Central memory CD8-positive, alpha-beta T cell (primary cell): ENCODE data around the gene DTHD1.

Experiments used
- ATAC-seq: fragments of 150-1000 bp; cut with Tn5 transposase; replicated peaks from 2 replicates; pipeline ENCODE4 v1.10.0; 2022; ENCODE audit warnings: mild to moderate bottlenecking, moderate FRiP score, moderate number of reproducible peaks; ENCODE audit not compliant: poor library complexity, severe bottlenecking; ENCODE audit errors: extremely low read depth
- DNase-seq, 2 donors: peaks; one replicate each; pipeline ENCODE4 v3.0.0; 2021; ENCODE audit warnings: low spot score in 2 of 2
- H3K27ac Mint-ChIP-seq: one replicate; pipeline ENCODE4 v1.8.0; 2022; ENCODE audit warnings: low read depth, mild to moderate bottlenecking, moderate library complexity, mixed read lengths
- H3K27me3 Mint-ChIP-seq: one replicate; pipeline ENCODE4 v1.8.0; 2022; ENCODE audit warnings: mixed read lengths
- H3K36me3 Mint-ChIP-seq: one replicate; pipeline ENCODE4 v1.8.0; 2022; ENCODE audit warnings: mild to moderate bottlenecking, moderate library complexity, mixed read lengths; ENCODE audit not compliant: insufficient read depth
- H3K4me1 Mint-ChIP-seq: one replicate; pipeline ENCODE4 v1.8.0; 2022; ENCODE audit warnings: mixed read lengths
- H3K4me3 Mint-ChIP-seq: one replicate; pipeline ENCODE4 v1.8.0; 2022; ENCODE audit warnings: mild to moderate bottlenecking, moderate library complexity, mixed read lengths
- H3K9me3 Mint-ChIP-seq: one replicate; pipeline ENCODE4 v1.8.0; 2022; ENCODE audit warnings: mixed read lengths

DTHD1 gene

DNA sequence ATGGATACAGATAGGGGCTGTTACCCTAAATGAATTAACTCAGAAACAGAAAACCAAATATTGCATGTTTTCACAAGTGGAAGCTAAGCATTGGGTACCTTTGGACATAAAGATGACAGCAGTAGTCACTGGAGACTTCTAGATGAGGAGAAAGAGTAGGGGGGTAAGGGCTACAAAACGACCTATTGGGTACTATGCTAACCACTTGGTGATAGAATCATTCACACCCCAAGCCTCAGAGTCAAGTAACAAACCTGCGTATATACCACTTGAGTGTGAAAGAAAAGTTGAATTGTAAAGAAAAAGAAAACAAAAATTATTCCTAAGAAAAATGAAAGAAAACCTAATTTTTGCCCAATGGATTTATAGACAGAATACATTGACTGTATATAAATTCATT is 29.4 kb upstream of the DTHD1 start:
- no peak for DNase-seq
- H3K36me3 Mint-ChIP-seq = peaks cover 7% of the 10 kb centered on the region
- H3K4me3 Mint-ChIP-seq = peak overlapping the region; percentile 14
- ATAC-seq = no peak
- peaks cover 46% of the 10 kb centered on the region for H3K4me1 Mint-ChIP-seq
- H3K9me3 Mint-ChIP-seq = no peaks in the 10 kb centered on the region
- no peaks in the 10 kb centered on the region for H3K27me3 Mint-ChIP-seq
- H3K27ac Mint-ChIP-seq = peak overlapping the region; percentile 5

GRCh38 chr4:36254371-36254770 is 27.0 kb upstream of the DTHD1 start:
- no peaks in the 10 kb centered on the region for H3K9me3 Mint-ChIP-seq
- peaks cover 47% of the 10 kb centered on the region for H3K4me1 Mint-ChIP-seq
- DNase-seq = no peak
- no peaks in the 10 kb centered on the region for H3K27me3 Mint-ChIP-seq
- ATAC-seq = no peak
- H3K4me3 Mint-ChIP-seq = peak overlapping the region; percentile 18
- peaks cover 7% of the 10 kb centered on the region for H3K36me3 Mint-ChIP-seq
- peak overlapping the region; percentile 89 for H3K27ac Mint-ChIP-seq

GRCh38 chr4:36255577-36255976 is 25.8 kb upstream of the DTHD1 start:
- peak overlapping the region; percentile 89 for H3K27ac Mint-ChIP-seq
- peak overlapping the region; percentile 72 for H3K4me3 Mint-ChIP-seq
- no peaks in the 10 kb centered on the region for H3K9me3 Mint-ChIP-seq
- peak; percentile 97 for ATAC-seq
- peaks cover 7% of the 10 kb centered on the region for H3K36me3 Mint-ChIP-seq
- H3K4me1 Mint-ChIP-seq = peaks cover 46% of the 10 kb centered on the region
- no peaks in the 10 kb centered on the region for H3K27me3 Mint-ChIP-seq
- peak; percentile 32 to 76 for DNase-seq

- DNase-seq = no peak
- Mint-ChIP-seq H3K9me3 (no peaks in the 10 kb centered on the region), H3K27ac (peak overlapping the region; percentile 89), H3K4me3 (peak overlapping the region; percentile 72), H3K36me3 (peaks cover 7% of the 10 kb centered on the region), H3K4me1 (peaks cover 47% of the 10 kb centered on the region), H3K27me3 (no peaks in the 10 kb centered on the region)
- no peak for ATAC-seq
Observed at GRCh38 chr4:36256398-36256891, 25.0 kb upstream of the DTHD1 start.

GRCh38 chr4:36260731-36261130 is 20.7 kb upstream of the DTHD1 start:
- no peaks in the 10 kb centered on the region for H3K27me3 Mint-ChIP-seq
- no peak overlapping the region for H3K27ac Mint-ChIP-seq
- DNase-seq = no peak
- H3K4me1 Mint-ChIP-seq = peaks cover 36% of the 10 kb centered on the region
- no peak for ATAC-seq
- no peaks in the 10 kb centered on the region for H3K9me3 Mint-ChIP-seq
- peaks cover 4% of the 10 kb centered on the region for H3K36me3 Mint-ChIP-seq
- H3K4me3 Mint-ChIP-seq = no peak overlapping the region

DNA sequence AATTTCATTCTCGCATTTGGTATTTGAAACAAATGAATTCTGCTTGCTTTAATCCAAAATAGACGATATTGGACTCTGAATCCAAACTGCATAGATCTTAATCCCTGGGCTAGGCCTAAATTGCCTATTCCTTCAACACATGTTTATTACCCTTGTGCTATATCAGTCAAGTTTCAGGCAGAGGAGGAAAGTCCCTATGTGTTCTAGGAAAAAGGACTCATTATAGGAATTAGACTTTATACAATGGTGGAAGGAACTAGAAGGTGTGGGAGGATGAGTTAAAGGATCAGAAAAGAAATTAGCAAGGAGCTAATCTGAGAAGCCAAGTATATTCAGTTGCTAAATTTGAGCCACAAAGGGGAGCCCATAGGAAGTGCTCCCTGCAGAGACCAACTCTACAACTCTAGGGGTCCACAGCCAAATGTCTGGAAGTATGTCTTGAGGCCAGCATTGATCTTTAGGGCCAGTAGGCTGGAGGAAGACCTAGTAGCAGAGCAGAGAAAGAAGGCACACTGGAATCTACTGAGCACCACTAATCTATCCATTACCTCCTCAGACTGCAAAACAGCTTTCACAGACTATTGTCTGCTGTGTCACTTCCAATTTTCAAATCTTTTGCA is 17.1 kb upstream of the DTHD1 start:
- DNase-seq = no peak
- Mint-ChIP-seq H3K4me3 (no peak overlapping the region), H3K36me3 (peaks cover 6% of the 10 kb centered on the region), H3K27me3 (no peaks in the 10 kb centered on the region), H3K27ac (no peak overlapping the region), H3K9me3 (no peaks in the 10 kb centered on the region), H3K4me1 (peaks cover 52% of the 10 kb centered on the region)
- no peak for ATAC-seq

DNA sequence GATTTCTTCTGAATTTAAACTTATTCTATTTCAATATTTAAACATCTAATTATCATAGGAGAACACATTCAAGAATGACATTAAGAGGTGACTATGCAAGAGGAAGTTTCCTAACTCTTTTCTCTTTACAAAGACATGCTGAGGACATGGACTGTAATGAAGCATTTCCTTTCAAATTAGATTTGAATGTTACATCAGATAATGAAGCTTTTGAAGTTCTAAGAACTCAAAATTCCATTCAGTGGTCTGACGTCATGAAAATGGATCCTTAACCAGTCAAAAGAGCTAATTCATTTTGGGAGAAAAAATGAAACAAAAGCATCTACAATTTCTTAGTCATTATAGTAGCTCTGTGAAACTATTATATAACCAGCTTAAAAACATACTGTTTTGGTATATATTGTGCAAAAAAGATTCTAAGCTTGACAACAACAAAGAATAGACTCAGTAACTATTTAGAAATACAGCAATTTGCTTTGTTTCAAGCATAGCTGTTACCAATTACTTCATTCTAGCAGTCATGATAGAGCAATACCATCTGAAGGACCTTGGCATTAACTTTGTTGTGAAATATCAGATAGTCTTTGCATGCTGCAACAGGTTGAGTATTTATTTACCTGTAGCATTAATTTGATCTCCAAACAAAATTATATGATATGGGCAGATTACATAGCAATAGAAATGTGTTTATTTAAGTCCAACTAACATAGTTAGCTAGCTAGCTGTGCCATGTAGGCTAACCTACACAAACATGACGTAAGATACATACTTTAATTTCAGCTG is 13.7 kb upstream of the DTHD1 start:
- no peaks in the 10 kb centered on the region for H3K27me3 Mint-ChIP-seq
- ATAC-seq (no peak), DNase-seq (no peak)
- no peak overlapping the region for H3K4me3 Mint-ChIP-seq
- H3K4me1 Mint-ChIP-seq = peaks cover 54% of the 10 kb centered on the region
- peaks cover 9% of the 10 kb centered on the region for H3K36me3 Mint-ChIP-seq
- H3K27ac Mint-ChIP-seq = peak overlapping the region; percentile 94
- H3K9me3 Mint-ChIP-seq = no peaks in the 10 kb centered on the region

DNA sequence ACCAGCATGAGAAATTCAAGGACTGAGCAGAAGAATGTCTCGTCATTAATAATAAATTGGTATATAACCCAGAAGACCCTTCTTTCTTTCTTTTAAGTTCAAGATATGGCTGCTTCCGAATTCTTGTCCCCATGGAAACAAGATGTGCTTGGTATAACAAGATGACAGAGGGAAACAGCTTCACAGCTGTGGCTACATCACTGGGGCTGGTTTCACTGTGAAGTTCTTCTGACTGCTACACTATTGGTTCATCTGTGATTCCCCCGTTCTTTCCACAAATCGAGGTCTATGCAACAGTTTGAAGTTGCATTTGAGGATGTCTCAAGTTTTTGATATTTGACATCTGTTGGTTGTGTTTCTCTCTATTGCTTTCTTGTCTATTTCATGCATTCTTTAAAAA is 12.3 kb upstream of the DTHD1 start:
- Mint-ChIP-seq H3K27ac (peak overlapping the region; percentile 94), H3K4me3 (peak overlapping the region; percentile 19), H3K9me3 (no peaks in the 10 kb centered on the region), H3K4me1 (peaks cover 54% of the 10 kb centered on the region), H3K36me3 (peaks cover 9% of the 10 kb centered on the region), H3K27me3 (no peaks in the 10 kb centered on the region)
- ATAC-seq (peak; percentile 99), DNase-seq (peak in 1 of 2 donors; percentile 77)

DNA sequence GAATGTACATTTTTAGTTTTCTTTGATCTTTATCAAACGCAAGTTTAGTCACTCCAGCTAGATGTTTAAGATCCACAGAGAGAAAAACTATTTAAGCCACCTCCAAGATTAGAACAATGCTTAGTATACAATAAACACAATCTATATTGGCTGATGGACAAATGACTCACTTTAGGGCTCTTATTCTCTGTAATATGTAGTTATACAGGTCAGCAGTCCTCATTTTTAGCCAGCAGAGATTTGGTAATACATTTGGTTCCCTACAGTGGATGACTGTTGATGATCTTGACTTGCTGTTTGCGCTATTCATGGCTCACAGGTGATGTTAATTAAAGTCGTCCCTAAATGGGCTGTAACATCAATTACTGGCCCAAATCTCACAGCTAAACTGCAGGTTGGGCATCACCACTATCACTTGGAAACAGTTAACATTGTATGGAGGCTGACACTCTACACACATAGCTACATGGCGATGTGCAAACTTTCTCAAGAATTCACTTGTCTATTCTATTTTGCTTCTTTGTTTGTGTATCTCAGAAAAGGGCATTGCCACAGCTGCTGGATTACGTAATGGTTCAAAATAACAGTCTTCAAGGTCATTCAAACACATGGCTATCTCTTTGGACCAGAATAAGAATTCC is 11.8 kb upstream of the DTHD1 start:
- Mint-ChIP-seq H3K27ac (peak overlapping the region; percentile 94), H3K9me3 (no peaks in the 10 kb centered on the region), H3K4me3 (peak overlapping the region; percentile 19), H3K4me1 (peaks cover 49% of the 10 kb centered on the region), H3K36me3 (peaks cover 9% of the 10 kb centered on the region), H3K27me3 (no peaks in the 10 kb centered on the region)
- ATAC-seq (no peak), DNase-seq (no peak)

DNA sequence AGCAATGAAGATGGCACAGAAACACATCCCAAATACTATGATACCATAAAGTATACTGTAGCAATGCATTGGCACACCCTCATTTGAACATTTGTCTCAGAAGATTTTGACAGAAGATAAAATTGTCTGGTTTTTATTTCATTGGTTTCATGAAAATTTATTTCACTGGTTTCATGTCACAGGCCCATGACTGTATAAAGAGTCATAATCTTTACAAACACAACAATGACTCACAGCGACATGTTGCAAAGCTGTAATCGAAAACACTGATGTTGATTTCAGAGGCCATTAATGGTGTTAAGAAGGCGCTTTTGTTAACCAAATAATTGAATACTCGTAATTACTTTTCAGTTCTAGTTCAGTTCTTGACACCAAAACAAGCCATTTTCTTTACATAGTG is 8.1 kb upstream of the DTHD1 start:
- Mint-ChIP-seq H3K4me3 (no peak overlapping the region), H3K4me1 (peaks cover 35% of the 10 kb centered on the region), H3K27me3 (no peaks in the 10 kb centered on the region), H3K36me3 (peaks cover 7% of the 10 kb centered on the region), H3K27ac (no peak overlapping the region), H3K9me3 (no peaks in the 10 kb centered on the region)
- no peak for DNase-seq
- no peak for ATAC-seq

DNA sequence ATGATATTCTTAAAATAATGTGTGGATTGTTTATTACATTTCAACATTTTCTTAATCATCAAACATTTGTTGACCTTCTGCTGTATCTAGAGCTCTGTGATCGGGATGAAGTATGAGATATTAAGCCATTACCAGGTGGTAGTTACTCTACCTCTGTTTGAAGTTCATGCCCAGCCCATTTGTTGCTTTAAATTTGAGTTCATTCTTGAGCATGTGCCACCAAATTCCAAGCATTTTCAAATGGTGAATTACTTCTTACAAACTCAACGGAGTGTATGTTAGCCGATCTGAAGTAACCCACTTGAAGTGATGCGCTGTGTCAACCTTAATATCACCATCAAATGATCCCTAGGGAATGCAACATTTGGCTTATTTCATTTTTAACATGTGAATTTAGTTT is 7.3 kb upstream of the DTHD1 start:
- Mint-ChIP-seq H3K4me3 (no peak overlapping the region), H3K36me3 (peaks cover 7% of the 10 kb centered on the region), H3K4me1 (peaks cover 33% of the 10 kb centered on the region), H3K27me3 (no peaks in the 10 kb centered on the region), H3K27ac (no peak overlapping the region), H3K9me3 (no peaks in the 10 kb centered on the region)
- ATAC-seq (no peak), DNase-seq (no peak)

GRCh38 chr4:36277533-36277932 is 3.9 kb upstream of the DTHD1 start:
- no peaks in the 10 kb centered on the region for H3K9me3 Mint-ChIP-seq
- no peak for ATAC-seq
- no peaks in the 10 kb centered on the region for H3K27me3 Mint-ChIP-seq
- H3K4me1 Mint-ChIP-seq = peaks cover 57% of the 10 kb centered on the region
- DNase-seq = no peak
- peaks cover 13% of the 10 kb centered on the region for H3K36me3 Mint-ChIP-seq
- no peak overlapping the region for H3K4me3 Mint-ChIP-seq
- no peak overlapping the region for H3K27ac Mint-ChIP-seq

DNA sequence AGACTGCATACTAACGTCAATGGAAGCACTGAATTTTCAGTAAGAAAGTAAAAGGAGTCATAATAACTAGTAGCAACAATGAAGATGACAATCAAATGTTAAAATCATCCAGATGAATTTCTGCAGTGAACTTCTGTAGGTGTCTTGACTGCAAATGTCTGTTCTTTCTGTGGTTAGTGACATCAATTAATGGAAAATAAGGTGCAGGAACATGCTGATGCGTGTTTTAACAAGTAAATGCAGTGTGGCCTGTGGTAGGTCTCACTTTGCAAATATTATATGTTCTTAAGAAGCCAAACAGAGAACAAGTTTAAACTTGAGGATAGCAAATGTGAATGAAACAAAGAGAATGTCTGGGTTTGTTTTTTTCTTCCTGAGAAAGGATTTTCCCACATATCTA is 2.6 kb upstream of the DTHD1 start:
- H3K36me3 Mint-ChIP-seq = peaks cover 19% of the 10 kb centered on the region
- peaks cover 69% of the 10 kb centered on the region for H3K4me1 Mint-ChIP-seq
- ATAC-seq (peak; percentile 31), DNase-seq (no peak)
- H3K27me3 Mint-ChIP-seq = no peaks in the 10 kb centered on the region
- peak overlapping the region; percentile 31 for H3K4me3 Mint-ChIP-seq
- H3K9me3 Mint-ChIP-seq = no peaks in the 10 kb centered on the region
- peak overlapping the region; percentile 99 for H3K27ac Mint-ChIP-seq
